Measurements from ENCODE around the gene LRRC4C.
A peak's percentile ranks its signal among the peaks of the same experiment; 100 is the strongest.

The LRRC4C gene

GRCh38 chr11:41459465-41460401, at the start of gene LRRC4C:
Gene LRRC4C, minus strand, starts transcription at chr11:41459652.
- peak; percentile 21 for DNase-seq

GRCh38 chr11:41508121-41508520, 48.7 kb upstream of the LRRC4C start:
- DNase-seq: no peak

- peak; percentile 41 for DNase-seq
Measured at GRCh38 chr11:41499429-41499828, 40.0 kb upstream of the LRRC4C start.

- peak; percentile 35 for DNase-seq
Measured at GRCh38 chr11:41498726-41499125, 39.3 kb upstream of the LRRC4C start.

- peak; percentile 60 for DNase-seq
Measured at GRCh38 chr11:41497974-41498373, 38.5 kb upstream of the LRRC4C start.

GRCh38 chr11:41494716-41495115, 35.3 kb upstream of the LRRC4C start:
- peak; percentile 18 for DNase-seq

GRCh38 chr11:41486424-41486823, 27.0 kb upstream of the LRRC4C start:
- peak; percentile 69 for DNase-seq

GRCh38 chr11:41483956-41484355, 24.5 kb upstream of the LRRC4C start:
- no peak for DNase-seq

GRCh38 chr11:41479179-41479578, 19.7 kb upstream of the LRRC4C start:
- DNase-seq: no peak

GRCh38 chr11:41461057-41461681, 1.7 kb upstream of the LRRC4C start:
- DNase-seq: no peak

GRCh38 chr11:41458641-41459040, 811 bp downstream of the LRRC4C start:
- DNase-seq: no peak

GRCh38 chr11:41458154-41458553, 1.3 kb downstream of the LRRC4C start:
- no peak for DNase-seq

GRCh38 chr11:41457216-41458014, 2.0 kb downstream of the LRRC4C start:
- no peak for DNase-seq

GRCh38 chr11:41456269-41456668, 3.2 kb downstream of the LRRC4C start:
- DNase-seq: no peak

- no peak for DNase-seq
Measured at GRCh38 chr11:41451011-41451410, 8.4 kb downstream of the LRRC4C start.

GRCh38 chr11:41449483-41450050, 9.9 kb downstream of the LRRC4C start:
- no peak for DNase-seq

- DNase-seq: peak; percentile 74
Measured at GRCh38 chr11:41446566-41446965, 12.9 kb downstream of the LRRC4C start.

- DNase-seq: peak; percentile 27
Measured at GRCh38 chr11:41446107-41446506, 13.3 kb downstream of the LRRC4C start.

- no peak for DNase-seq
Measured at GRCh38 chr11:41437006-41437490, 22.4 kb downstream of the LRRC4C start.

- no peak for DNase-seq
Measured at GRCh38 chr11:41435531-41435930, 23.9 kb downstream of the LRRC4C start.

- peak; percentile 15 for DNase-seq
Measured at GRCh38 chr11:41431784-41432183, 27.7 kb downstream of the LRRC4C start.

GRCh38 chr11:41419901-41420300, 39.6 kb downstream of the LRRC4C start:
- DNase-seq: no peak

Measured in fibroblast of skin of right biceps (primary cell).